Ascending aorta (tissue), 2 donors: Measurements from ENCODE around the gene TRPM6. TPM values are rescaled to one million over a fixed set of nuclear protein-coding genes. Genes with fewer than 3 reads are reported as not detected.

ENCODE experiments used
- DNase-seq, 2 donors: peaks; one replicate each; pipeline ENCODE4 v3.0.0-alpha.2; 2019; ENCODE audit warnings: low spot score in 2 of 2
- H3K27ac ChIP-seq, 2 donors: fragments of 200-600 bp; sonication (generic); one replicate each; pipeline ENCODE4 v1.5.1; 2016 to 2017; ENCODE audit warnings: mild to moderate bottlenecking in 1 of 2
- H3K27me3 ChIP-seq: fragments of 200-600 bp; sonication (generic); one replicate; pipeline ENCODE4 v1.5.1; 2017
- H3K36me3 ChIP-seq, 2 donors: fragments of 200-600 bp; sonication (generic); one replicate each; pipeline ENCODE4 v1.5.1; 2016
- H3K4me1 ChIP-seq, 2 donors: fragments of 200-600 bp; sonication (generic); one replicate each; pipeline ENCODE4 v1.5.1; 2016 to 2017; ENCODE audit warnings: mild to moderate bottlenecking in 1 of 2
- H3K4me3 ChIP-seq, 2 donors: fragments of 200-600 bp; sonication (generic); one replicate each; pipeline ENCODE4 v1.5.1; 2016 to 2017; ENCODE audit warnings: mild to moderate bottlenecking in 1 of 2
- H3K9me3 ChIP-seq, 2 donors: fragments of 200-600 bp; sonication (generic); one replicate each; pipeline ENCODE4 v1.5.1; 2016
- intact Hi-C: fragments of 100-400 bp; cut with DNase I; formaldehyde crosslinking; loops from one replicate; pipeline ENCODE4 v1.15.1; 2023
- total RNA-seq: library from RNA; depleted of rRNA; stranded (reverse); fragments of >200 nt; gene quantifications from one replicate; pipeline ENCODE4 v1.1.0, GENCODE V29; 2016
- TF ChIP-seq, protein P1 (sequence below), 3 experiments: fragments of 200-600 bp in 2 of 3; fragments of 450-650 bp in 1 of 3; sonication (generic) in 2 of 3; IDR thresholded peaks; one replicate each; pipeline ENCODE4 v1.5.1; 2016 to 2019; ENCODE audit warnings: antibody characterized with exemption in 3 of 3, mild to moderate bottlenecking in 1 of 3, moderate library complexity in 1 of 3

The TRPM6 gene, protein sequence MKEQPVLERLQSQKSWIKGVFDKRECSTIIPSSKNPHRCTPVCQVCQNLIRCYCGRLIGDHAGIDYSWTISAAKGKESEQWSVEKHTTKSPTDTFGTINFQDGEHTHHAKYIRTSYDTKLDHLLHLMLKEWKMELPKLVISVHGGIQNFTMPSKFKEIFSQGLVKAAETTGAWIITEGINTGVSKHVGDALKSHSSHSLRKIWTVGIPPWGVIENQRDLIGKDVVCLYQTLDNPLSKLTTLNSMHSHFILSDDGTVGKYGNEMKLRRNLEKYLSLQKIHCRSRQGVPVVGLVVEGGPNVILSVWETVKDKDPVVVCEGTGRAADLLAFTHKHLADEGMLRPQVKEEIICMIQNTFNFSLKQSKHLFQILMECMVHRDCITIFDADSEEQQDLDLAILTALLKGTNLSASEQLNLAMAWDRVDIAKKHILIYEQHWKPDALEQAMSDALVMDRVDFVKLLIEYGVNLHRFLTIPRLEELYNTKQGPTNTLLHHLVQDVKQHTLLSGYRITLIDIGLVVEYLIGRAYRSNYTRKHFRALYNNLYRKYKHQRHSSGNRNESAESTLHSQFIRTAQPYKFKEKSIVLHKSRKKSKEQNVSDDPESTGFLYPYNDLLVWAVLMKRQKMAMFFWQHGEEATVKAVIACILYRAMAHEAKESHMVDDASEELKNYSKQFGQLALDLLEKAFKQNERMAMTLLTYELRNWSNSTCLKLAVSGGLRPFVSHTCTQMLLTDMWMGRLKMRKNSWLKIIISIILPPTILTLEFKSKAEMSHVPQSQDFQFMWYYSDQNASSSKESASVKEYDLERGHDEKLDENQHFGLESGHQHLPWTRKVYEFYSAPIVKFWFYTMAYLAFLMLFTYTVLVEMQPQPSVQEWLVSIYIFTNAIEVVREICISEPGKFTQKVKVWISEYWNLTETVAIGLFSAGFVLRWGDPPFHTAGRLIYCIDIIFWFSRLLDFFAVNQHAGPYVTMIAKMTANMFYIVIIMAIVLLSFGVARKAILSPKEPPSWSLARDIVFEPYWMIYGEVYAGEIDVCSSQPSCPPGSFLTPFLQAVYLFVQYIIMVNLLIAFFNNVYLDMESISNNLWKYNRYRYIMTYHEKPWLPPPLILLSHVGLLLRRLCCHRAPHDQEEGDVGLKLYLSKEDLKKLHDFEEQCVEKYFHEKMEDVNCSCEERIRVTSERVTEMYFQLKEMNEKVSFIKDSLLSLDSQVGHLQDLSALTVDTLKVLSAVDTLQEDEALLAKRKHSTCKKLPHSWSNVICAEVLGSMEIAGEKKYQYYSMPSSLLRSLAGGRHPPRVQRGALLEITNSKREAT (N-terminal part only)
- 0.96 TPM for total RNA-seq

DNA sequence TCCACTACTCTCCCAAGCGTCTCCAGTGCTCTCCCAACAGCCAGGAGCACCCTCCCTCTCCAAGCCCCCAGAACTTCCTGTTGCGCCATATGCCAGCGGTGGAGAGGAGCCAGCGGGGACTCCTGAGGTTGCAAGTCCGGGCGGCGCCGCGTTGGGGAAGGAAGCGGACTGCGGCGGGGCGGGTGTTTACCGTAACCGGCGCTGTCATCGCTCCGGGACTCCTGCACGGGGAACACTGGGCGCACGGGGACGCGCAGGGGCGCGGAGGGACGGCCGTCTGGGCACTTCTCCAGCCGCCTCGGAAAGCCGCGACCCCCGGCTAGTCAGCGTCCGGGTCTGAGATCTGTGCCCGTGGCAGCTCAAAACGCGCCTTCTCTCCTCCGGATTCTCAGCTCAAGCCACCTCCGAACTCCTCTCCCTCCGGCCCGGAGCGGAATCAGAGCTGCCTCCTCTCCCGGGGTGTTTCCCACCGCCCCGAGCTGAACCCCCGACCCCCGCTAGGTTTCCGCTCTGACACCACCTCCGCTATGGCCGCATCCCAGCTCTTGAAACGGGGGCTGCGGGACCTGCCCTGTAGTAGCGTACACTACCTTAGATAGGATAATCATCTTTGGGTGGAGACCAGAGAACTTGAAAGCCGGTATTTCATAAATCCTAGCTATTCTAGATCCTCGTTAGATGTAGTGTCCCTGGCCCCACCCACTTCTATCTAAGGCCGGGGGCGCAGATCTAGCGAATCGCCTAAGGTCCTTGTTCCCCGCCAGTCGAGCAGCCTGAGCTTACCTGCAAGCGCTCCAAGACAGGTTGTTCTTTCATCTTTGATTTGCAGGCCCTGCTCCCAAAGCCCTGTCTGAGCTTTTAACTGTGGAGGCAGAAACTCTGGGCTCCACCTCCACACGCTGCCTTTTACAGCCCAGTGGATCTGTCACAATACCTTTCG lies at the start of gene TRPM6:
TRPM6 (minus strand) TSS at position 881 of the 940 bp plus-strand sequence; CDS start at position 816, 65 bp downstream.
- H3K9me3 ChIP-seq, result no peaks in the 10 kb centered on the region
- peak within 1 kb of the TSS; percentile 62 to 65 for H3K4me3 ChIP-seq
- H3K4me1 ChIP-seq, result peaks cover 0 to 5% of the 10 kb centered on the region in 2 donors
- H3K27ac ChIP-seq, result peak within 1 kb of the TSS in 1 of 2 donors; percentile 70
- TF ChIP-seq, protein P1, sequence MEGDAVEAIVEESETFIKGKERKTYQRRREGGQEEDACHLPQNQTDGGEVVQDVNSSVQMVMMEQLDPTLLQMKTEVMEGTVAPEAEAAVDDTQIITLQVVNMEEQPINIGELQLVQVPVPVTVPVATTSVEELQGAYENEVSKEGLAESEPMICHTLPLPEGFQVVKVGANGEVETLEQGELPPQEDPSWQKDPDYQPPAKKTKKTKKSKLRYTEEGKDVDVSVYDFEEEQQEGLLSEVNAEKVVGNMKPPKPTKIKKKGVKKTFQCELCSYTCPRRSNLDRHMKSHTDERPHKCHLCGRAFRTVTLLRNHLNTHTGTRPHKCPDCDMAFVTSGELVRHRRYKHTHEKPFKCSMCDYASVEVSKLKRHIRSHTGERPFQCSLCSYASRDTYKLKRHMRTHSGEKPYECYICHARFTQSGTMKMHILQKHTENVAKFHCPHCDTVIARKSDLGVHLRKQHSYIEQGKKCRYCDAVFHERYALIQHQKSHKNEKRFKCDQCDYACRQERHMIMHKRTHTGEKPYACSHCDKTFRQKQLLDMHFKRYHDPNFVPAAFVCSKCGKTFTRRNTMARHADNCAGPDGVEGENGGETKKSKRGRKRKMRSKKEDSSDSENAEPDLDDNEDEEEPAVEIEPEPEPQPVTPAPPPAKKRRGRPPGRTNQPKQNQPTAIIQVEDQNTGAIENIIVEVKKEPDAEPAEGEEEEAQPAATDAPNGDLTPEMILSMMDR (IDR thresholded peaks at IDR 0.05), result no peak
- intact Hi-C loops, result no loop called here
- H3K36me3 ChIP-seq, result no peaks in the 10 kb centered on the region
- DNase-seq, result peak in 1 of 2 donors; percentile 85
- H3K27me3 ChIP-seq, result no peaks in the 10 kb centered on the region

DNA sequence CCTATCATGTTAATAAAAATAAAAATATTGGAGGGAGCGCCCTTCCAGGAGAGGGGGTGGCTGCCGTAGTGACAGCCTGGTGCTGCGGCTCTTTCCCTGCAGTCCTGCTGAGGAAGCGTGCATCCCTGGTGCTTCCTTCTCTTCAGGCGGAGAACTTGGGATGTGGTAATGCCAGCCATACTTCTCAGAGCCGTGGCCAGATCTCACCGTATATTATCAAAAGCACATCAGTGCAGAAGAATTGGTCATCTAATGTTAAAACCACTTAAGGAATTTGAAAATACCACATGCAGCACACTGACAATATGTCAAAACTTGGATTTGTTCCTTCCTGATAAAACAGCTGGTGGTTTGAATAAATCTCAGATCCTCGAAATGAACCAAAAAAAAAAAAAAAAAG lies 47.3 kb upstream of the TRPM6 start:
- DNase-seq, result no peak
- H3K27me3 ChIP-seq, result no peaks in the 10 kb centered on the region
- H3K9me3 ChIP-seq, result no peaks in the 10 kb centered on the region
- intact Hi-C loops, result no loop called here
- H3K4me3 ChIP-seq, result no peak overlapping the region
- H3K27ac ChIP-seq, result no peak overlapping the region
- TF ChIP-seq, protein P1 (IDR thresholded peaks at IDR 0.05), result no peak
- no peaks in the 10 kb centered on the region for H3K36me3 ChIP-seq
- H3K4me1 ChIP-seq, result no peaks in the 10 kb centered on the region

DNA sequence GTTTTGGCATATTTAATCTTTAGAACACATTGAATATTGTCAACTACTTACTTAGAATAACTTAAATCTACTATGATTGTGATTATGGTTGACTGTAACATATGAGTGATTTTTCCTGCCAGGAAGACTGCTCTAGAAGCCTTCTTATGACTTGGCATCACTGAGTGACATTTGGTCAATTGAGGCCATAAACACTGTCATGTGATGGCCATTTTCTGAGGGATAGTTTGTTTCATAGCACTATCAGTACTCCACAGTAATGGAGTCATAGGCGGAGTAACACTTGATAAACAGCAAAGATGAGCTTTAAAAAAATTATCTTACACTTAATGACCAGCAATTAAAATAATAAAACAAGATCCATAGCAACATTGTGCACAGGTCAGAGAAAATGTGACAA lies 34.0 kb upstream of the TRPM6 start:
- intact Hi-C loops, result no loop called here
- Histone ChIP-seq H3K27me3 (no peaks in the 10 kb centered on the region), H3K4me3 (no peak overlapping the region), H3K9me3 (no peaks in the 10 kb centered on the region), H3K36me3 (no peaks in the 10 kb centered on the region), H3K4me1 (no peaks in the 10 kb centered on the region), H3K27ac (no peak overlapping the region)
- no peak for DNase-seq
- TF ChIP-seq, protein P1 (IDR thresholded peaks at IDR 0.05), result no peak

DNA sequence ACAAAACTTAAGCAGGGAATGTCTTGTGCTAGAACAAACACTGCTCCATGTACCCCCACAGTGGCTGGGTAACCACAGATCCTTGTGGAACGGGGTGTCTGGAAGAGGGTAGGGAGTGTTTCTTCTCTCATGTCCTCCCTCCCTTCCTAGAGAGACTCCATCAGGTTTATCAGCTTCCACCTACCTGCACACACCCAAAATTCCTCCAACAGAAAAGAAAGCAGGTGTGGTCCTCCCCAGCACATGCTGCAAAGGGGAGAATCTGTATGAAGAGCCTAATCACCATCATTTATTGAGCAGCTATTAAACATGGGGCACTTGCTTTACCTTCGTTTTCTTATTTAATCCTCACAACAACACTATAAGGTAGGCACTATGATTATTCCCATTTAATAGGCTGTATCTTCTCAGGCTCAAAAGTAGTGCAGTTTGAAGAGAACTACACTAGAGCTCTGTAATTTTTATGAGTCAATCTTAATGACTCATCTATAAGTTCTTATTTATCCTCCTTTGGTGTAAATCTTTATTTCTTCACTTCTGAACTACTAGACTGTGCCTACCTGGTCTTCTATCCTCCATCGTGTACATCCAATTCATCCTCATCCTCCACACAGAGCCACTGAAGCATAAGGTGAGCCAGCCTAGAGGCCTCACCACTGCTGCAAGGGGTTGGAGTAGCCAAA lies 33.4 kb upstream of the TRPM6 start:
- no peak for DNase-seq
- intact Hi-C loops, result no loop called here

More for the DNA sequence above, 33.4 kb upstream of the TRPM6 start:
- no peaks in the 10 kb centered on the region for H3K36me3 ChIP-seq
- no peaks in the 10 kb centered on the region for H3K27me3 ChIP-seq
- H3K4me3 ChIP-seq, result no peak overlapping the region
- H3K27ac ChIP-seq, result no peak overlapping the region
- no peaks in the 10 kb centered on the region for H3K4me1 ChIP-seq
- TF ChIP-seq, protein P1 (IDR thresholded peaks at IDR 0.05), result no peak
- H3K9me3 ChIP-seq, result no peaks in the 10 kb centered on the region
